ENCODE data around the gene HNRNPAB. TPM values are rescaled to one million over a fixed set of nuclear protein-coding genes. Genes with fewer than 3 reads are reported as not detected.

HNRNPAB gene
- total RNA-seq, 1 donor from 2014 or later: 67.4 TPM

- Histone ChIP-seq H3K4me3 (ENCODE audit: low read depth, low read length) (peak overlapping the region; percentile 68), H3K27me3 (ENCODE audit: control insufficient read depth, insufficient read depth, low read length) (no peaks in the 10 kb centered on the region), H3K36me3 (ENCODE audit: control insufficient read depth, insufficient read depth, low read length) (peaks cover 9% of the 10 kb centered on the region)
- no peak for TF ChIP-seq CTCF (IDR thresholded peaks at IDR 0.05; ENCODE audit: insufficient read depth, low read length, severe bottlenecking)
- FAIRE-seq: no peak
- no peak for DNase-seq (ENCODE audit: low read depth)
Measured at GRCh38 chr5:178230879-178231538, 26.7 kb downstream of the HNRNPAB start.

- peak overlapping the region; percentile 68 for H3K4me3 ChIP-seq (ENCODE audit: low read depth, low read length)
- no peak for DNase-seq (ENCODE audit: low read depth)
- H3K36me3 ChIP-seq (ENCODE audit: control insufficient read depth, insufficient read depth, low read length): peaks cover 9% of the 10 kb centered on the region
- no peak for TF ChIP-seq CTCF (IDR thresholded peaks at IDR 0.05; ENCODE audit: insufficient read depth, low read length, severe bottlenecking)
- no peaks in the 10 kb centered on the region for H3K27me3 ChIP-seq (ENCODE audit: control insufficient read depth, insufficient read depth, low read length)
- FAIRE-seq: no peak
Measured at GRCh38 chr5:178231539-178232123, 27.3 kb downstream of the HNRNPAB start.

- peaks cover 9% of the 10 kb centered on the region for H3K36me3 ChIP-seq (ENCODE audit: control insufficient read depth, insufficient read depth, low read length)
- DNase-seq (ENCODE audit: low read depth) (no peak), FAIRE-seq (no peak)
- no peaks in the 10 kb centered on the region for H3K27me3 ChIP-seq (ENCODE audit: control insufficient read depth, insufficient read depth, low read length)
- peak; percentile 23 for TF ChIP-seq CTCF (IDR thresholded peaks at IDR 0.05; ENCODE audit: insufficient read depth, low read length, severe bottlenecking)
- H3K4me3 ChIP-seq (ENCODE audit: low read depth, low read length): peak within 1 kb of the TSS; percentile 68
Measured at GRCh38 chr5:178232124-178232919, 28.0 kb downstream of the HNRNPAB start, which contains the start of gene PHYKPL. Gene PHYKPL (minus strand): TSS chr5:178232802. CDS start chr5:178232550, 252 bp downstream.

- no peaks in the 10 kb centered on the region for H3K27me3 ChIP-seq (ENCODE audit: control insufficient read depth, insufficient read depth, low read length)
- H3K4me3 ChIP-seq (ENCODE audit: low read depth, low read length): peak overlapping the region; percentile 68
- FAIRE-seq (no peak), DNase-seq (ENCODE audit: low read depth) (no peak)
- peaks cover 8% of the 10 kb centered on the region for H3K36me3 ChIP-seq (ENCODE audit: control insufficient read depth, insufficient read depth, low read length)
- TF ChIP-seq CTCF (IDR thresholded peaks at IDR 0.05; ENCODE audit: insufficient read depth, low read length, severe bottlenecking): no peak
Measured at GRCh38 chr5:178232920-178233429, 28.6 kb downstream of the HNRNPAB start.

GRCh38 chr5:178234121-178234749 lies 29.9 kb downstream of the HNRNPAB start:
- no peak overlapping the region for H3K4me3 ChIP-seq (ENCODE audit: low read depth, low read length)
- H3K36me3 ChIP-seq (ENCODE audit: control insufficient read depth, insufficient read depth, low read length): peaks cover 7% of the 10 kb centered on the region
- DNase-seq (ENCODE audit: low read depth) (no peak), FAIRE-seq (no peak)
- H3K27me3 ChIP-seq (ENCODE audit: control insufficient read depth, insufficient read depth, low read length): no peaks in the 10 kb centered on the region
- no peak for TF ChIP-seq CTCF (IDR thresholded peaks at IDR 0.05; ENCODE audit: insufficient read depth, low read length, severe bottlenecking)
